ENCODE data around the gene CCR7. TPM values are rescaled to one million over a fixed set of nuclear protein-coding genes. Genes with fewer than 3 reads are reported as not detected.

CCR7 gene
- total and polyA plus RNA-seq, 2 of the 13 experiments (the other 11 are each of a cell fraction or from before 2014, with no cell fraction given): 0.04 to 0.53 TPM

GRCh38 chr17:40553694-40554534 lies 11.4 kb downstream of the CCR7 start (continued):
- TF ChIP-seq YEATS4 (CRISPR knock-in tag; IDR thresholded peaks at IDR 0.05; ENCODE audit: borderline replicate concordance) (no peak), TFDP1 (CRISPR knock-in tag; IDR thresholded peaks at IDR 0.05; ENCODE audit: borderline replicate concordance) (no peak), TFE3 (CRISPR knock-in tag; IDR thresholded peaks at IDR 0.05) (peak; percentile 10; the same call in 1 of the 2 replicates), FOSL2 (CRISPR knock-in tag; IDR thresholded peaks at IDR 0.05) (no peak), ZNF232 (CRISPR knock-in tag; IDR thresholded peaks at IDR 0.05; ENCODE audit: borderline replicate concordance) (no peak), ZNF687 (CRISPR knock-in tag; IDR thresholded peaks at IDR 0.05) (peak; percentile 91), ZNF3 (CRISPR knock-in tag; IDR thresholded peaks at IDR 0.05) (no peak), ZNF777 (CRISPR knock-in tag; IDR thresholded peaks at IDR 0.05) (no peak), CEBPZ (IDR thresholded peaks at IDR 0.05; ENCODE audit: low read length) (no peak), ATF7-NPFF (CRISPR knock-in tag; IDR thresholded peaks at IDR 0.05; ENCODE audit: low read depth) (no peak), ZSCAN29 (CRISPR knock-in tag; conservative IDR thresholded peaks at IDR 0.05) (no peak), GATA4 (IDR thresholded peaks at IDR 0.05; ENCODE audit: borderline replicate concordance, low read depth) (no peak), SATB2 (CRISPR knock-in tag; IDR thresholded peaks at IDR 0.05) (no peak), ETV5 (CRISPR knock-in tag; IDR thresholded peaks at IDR 0.05; ENCODE audit: borderline replicate concordance) (no peak), ZBTB4 (CRISPR knock-in tag; IDR thresholded peaks at IDR 0.05; ENCODE audit: borderline replicate concordance) (peak; percentile 77; the same call in 1 of the 2 replicates)
